SK-N-SH treated with all-trans-retinoic acid at 6 μM for 48 hours (cell line): ENCODE results near the gene XPO6.

Source experiments
- ATAC-seq: fragments of 200-7000 bp; cut with Tn5 transposase; 3 replicates; pipeline ENCODE4 v1.9.1; 2020; ENCODE audit warnings: mild to moderate bottlenecking, moderate library complexity
- CSRNP3 ChIP-seq: fragments of 250-450 bp; sonication (Bioruptor Pico); IDR thresholded peaks from 2 replicates; pipeline ENCODE4 v1.5.1; 2021; ENCODE audit warnings: mild to moderate bottlenecking, moderate library complexity
- PPARA ChIP-seq: fragments of 250-450 bp; sonication (Bioruptor Pico); IDR thresholded peaks from 2 replicates; pipeline ENCODE4 v1.5.0; 2020; ENCODE audit warnings: mild to moderate bottlenecking, borderline replicate concordance
- RARB ChIP-seq: fragments of 250-450 bp; sonication (Bioruptor Pico); IDR thresholded peaks from 2 replicates; pipeline ENCODE4 v1.8.0; 2021; ENCODE audit warnings: mild to moderate bottlenecking, moderate library complexity
- SNAI2 ChIP-seq: fragments of 250-450 bp; sonication (Bioruptor Pico); IDR thresholded peaks from 2 replicates; pipeline ENCODE4 v1.5.0; 2020; ENCODE audit warnings: mild to moderate bottlenecking, moderate library complexity
- TCF4 ChIP-seq: fragments of 250-450 bp; sonication (Bioruptor Pico); IDR thresholded peaks from 2 replicates; pipeline ENCODE4 v1.8.0; 2021; ENCODE audit warnings: mild to moderate bottlenecking, moderate library complexity, borderline replicate concordance
- TOX ChIP-seq: fragments of 250-450 bp; sonication (Bioruptor Pico); IDR thresholded peaks from 2 replicates; pipeline ENCODE4 v1.8.0; 2021; ENCODE audit warnings: mild to moderate bottlenecking, moderate library complexity, borderline replicate concordance
- ZFP3 ChIP-seq: fragments of 250-450 bp; sonication (Bioruptor Pico); IDR thresholded peaks from 2 replicates; pipeline ENCODE4 v1.5.0; 2020; ENCODE audit warnings: mild to moderate bottlenecking, moderate library complexity
- ZFP30 ChIP-seq: fragments of 450-650 bp; formaldehyde crosslinking; IDR thresholded peaks from 2 replicates; pipeline ENCODE4 v1.5.0; 2022; ENCODE audit warnings: mild to moderate bottlenecking, moderate library complexity
- ZNF8 ChIP-seq: fragments of 450-650 bp; formaldehyde crosslinking; IDR thresholded peaks from 2 replicates; pipeline ENCODE4 v1.5.0; 2020; ENCODE audit warnings: mild to moderate bottlenecking, moderate library complexity

XPO6 gene

GRCh38 chr16:28052274-28053128, 159.3 kb downstream of the XPO6 start:
- ATAC-seq, result no peak
- no peak for TF ChIP-seq ZNF8 (CRISPR knock-in tag)
- no peak for TF ChIP-seq CSRNP3 (CRISPR knock-in tag)
- TF ChIP-seq PPARA (CRISPR knock-in tag), result no peak

GRCh38 chr16:28051486-28051885, 160.3 kb downstream of the XPO6 start:
- TF ChIP-seq PPARA (CRISPR knock-in tag), result no peak
- no peak for TF ChIP-seq TOX
- TF ChIP-seq ZFP30 (CRISPR knock-in tag), result no peak
- no peak for TF ChIP-seq TCF4 (CRISPR knock-in tag)
- no peak for TF ChIP-seq ZNF8 (CRISPR knock-in tag)
- no peak for TF ChIP-seq RARB (CRISPR knock-in tag)
- no peak for TF ChIP-seq SNAI2 (CRISPR knock-in tag)
- no peak for TF ChIP-seq ZFP3 (CRISPR knock-in tag)
- TF ChIP-seq, all 23 proteins: peak for 0
- no peak for ATAC-seq
